Smooth muscle cell of the coronary artery (primary cell): ENCODE measurements around the gene MYOM1. TPM values are rescaled to one million over a fixed set of nuclear protein-coding genes. Genes with fewer than 3 reads are reported as not detected.

ENCODE experiments used
- total RNA-seq: library from RNA; depleted of rRNA; stranded (reverse); fragments of >200 nt; gene quantifications from 2 replicates; pipeline ENCODE4 v1.2.3, GENCODE V29; 2014; ENCODE audit warnings: low replicate concordance

MYOM1 gene
- total RNA-seq: 0.98 and 1.3 TPM in 2 replicates

GRCh38 chr18:3219631-3220335 is at the start of gene MYOM1:
Gene MYOM1 (minus strand): TSS chr18:3219968. CDS start chr18:3215223, 4,745 bp downstream.

DNA sequence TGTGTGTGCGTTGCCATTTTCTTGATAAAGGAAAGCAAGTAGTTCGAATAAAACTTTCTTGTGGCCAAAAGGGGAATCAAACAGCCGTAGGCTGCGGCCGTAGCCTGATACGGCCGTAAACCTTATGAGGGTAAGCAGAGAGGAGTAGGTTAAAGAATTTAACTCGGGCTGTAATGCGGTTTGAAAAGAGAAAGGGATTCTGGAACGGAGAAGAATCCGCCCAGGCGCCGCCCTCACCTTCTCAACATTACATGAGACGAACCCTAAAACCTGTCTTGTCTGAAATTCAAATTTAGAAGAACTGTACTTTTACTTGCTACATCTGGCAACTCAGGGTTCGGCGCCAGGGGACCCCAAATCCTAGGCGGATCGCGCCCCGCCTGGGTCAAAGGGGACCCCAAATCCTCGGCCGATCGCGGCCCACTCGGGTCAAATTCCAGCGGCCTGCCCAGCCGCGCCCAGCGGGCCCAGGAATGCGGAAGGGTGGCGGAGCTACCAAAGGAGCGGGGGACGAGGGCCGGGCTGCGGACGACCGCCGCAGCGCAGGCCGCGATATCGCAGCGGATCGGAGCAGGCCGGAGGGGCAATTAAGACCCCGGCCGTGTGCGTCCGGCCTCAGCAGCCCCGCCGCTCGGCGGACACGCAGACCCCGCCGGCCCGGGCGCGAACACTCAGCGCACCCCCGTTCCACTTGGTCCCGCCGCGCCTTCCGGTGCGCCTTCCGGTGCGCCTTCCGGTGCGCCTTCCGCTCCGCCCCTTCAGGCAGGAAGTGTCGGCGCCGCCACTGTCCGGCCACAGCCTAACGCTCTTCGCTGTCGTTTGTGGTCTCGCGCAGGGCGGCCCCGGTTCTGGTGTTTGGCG is 41.8 kb upstream of the MYOM1 start, which contains the start of gene MYL12B:
TSS of gene MYL12B (plus strand) at position 761 of the 861 bp plus-strand sequence. CDS start 10,766 bp downstream, outside the sequence.

GRCh38 chr18:3247240-3248061 is 27.7 kb upstream of the MYOM1 start, which contains the start of gene MYL12A:
Gene MYL12A (plus strand): TSS chr18:3247801. CDS start chr18:3253248, 5,447 bp downstream.

Other genes with a start within 250 kb of the MYOM1 start
- gene LPIN2, start 206.8 kb downstream of the MYOM1 start, total RNA-seq: 16.4 and 16.9 TPM in 2 replicates
- gene MYL12A, start 27.8 kb upstream of the MYOM1 start, total RNA-seq: 1,261 and 1,536 TPM in 2 replicates
- 371 and 731 TPM in 2 replicates for gene MYL12B, start 42.2 kb upstream of the MYOM1 start, total RNA-seq
- 76.7 and 117 TPM in 2 replicates for gene TGIF1, start 230.2 kb upstream of the MYOM1 start, total RNA-seq